Measurements from ENCODE around the gene DAB2.

DAB2 gene

GRCh38 chr5:39414426-39414825 is 10.4 kb downstream of the DAB2 start:
- TF ChIP-seq CTCF (IDR thresholded peaks at IDR 0.05; ENCODE audit: insufficient read depth, low read depth, low read length, missing control alignments), result no peak
- no peak overlapping the region for H3K4me3 ChIP-seq (ENCODE audit: low read depth, low read length)
- no peak for DNase-seq (ENCODE audit: low read depth)

GRCh38 chr5:39413771-39414170 is 11.0 kb downstream of the DAB2 start:
- TF ChIP-seq CTCF (IDR thresholded peaks at IDR 0.05; ENCODE audit: insufficient read depth, low read depth, low read length, missing control alignments), result no peak
- DNase-seq (ENCODE audit: low read depth), result no peak
- no peak overlapping the region for H3K4me3 ChIP-seq (ENCODE audit: low read depth, low read length)

GRCh38 chr5:39412721-39413394 is 11.9 kb downstream of the DAB2 start:
- DNase-seq (ENCODE audit: low read depth), result no peak
- TF ChIP-seq CTCF (IDR thresholded peaks at IDR 0.05; ENCODE audit: insufficient read depth, low read depth, low read length, missing control alignments), result no peak
- H3K4me3 ChIP-seq (ENCODE audit: low read depth, low read length), result no peak overlapping the region

GRCh38 chr5:39411985-39412384 is 12.8 kb downstream of the DAB2 start:
- no peak for TF ChIP-seq CTCF (IDR thresholded peaks at IDR 0.05; ENCODE audit: insufficient read depth, low read depth, low read length, missing control alignments)
- no peak overlapping the region for H3K4me3 ChIP-seq (ENCODE audit: low read depth, low read length)
- DNase-seq (ENCODE audit: low read depth), result no peak

- TF ChIP-seq CTCF (IDR thresholded peaks at IDR 0.05; ENCODE audit: insufficient read depth, low read depth, low read length, missing control alignments), result no peak
- H3K4me3 ChIP-seq (ENCODE audit: low read depth, low read length), result no peak overlapping the region
- DNase-seq (ENCODE audit: low read depth), result no peak
Measured at GRCh38 chr5:39411061-39411460, 13.7 kb downstream of the DAB2 start.

GRCh38 chr5:39409033-39409432 is 15.7 kb downstream of the DAB2 start:
- TF ChIP-seq CTCF (IDR thresholded peaks at IDR 0.05; ENCODE audit: insufficient read depth, low read depth, low read length, missing control alignments), result no peak
- no peak overlapping the region for H3K4me3 ChIP-seq (ENCODE audit: low read depth, low read length)
- DNase-seq (ENCODE audit: low read depth), result no peak
